NCI-H345 (cell line): Measurements from ENCODE around the gene RTBDN.

Experiments used
- DNase-seq: peaks from one replicate; lab custom pipeline; 2025; lab: John Stamatoyannopoulos, UW

Gene RTBDN

GRCh38 chr19:12834566-12834943 is at the start of gene RTBDN:
RTBDN (minus strand) TSS chr19:12834579; CDS start chr19:12829979, 4,600 bp downstream.
- DNase-seq, result no peak

DNA sequence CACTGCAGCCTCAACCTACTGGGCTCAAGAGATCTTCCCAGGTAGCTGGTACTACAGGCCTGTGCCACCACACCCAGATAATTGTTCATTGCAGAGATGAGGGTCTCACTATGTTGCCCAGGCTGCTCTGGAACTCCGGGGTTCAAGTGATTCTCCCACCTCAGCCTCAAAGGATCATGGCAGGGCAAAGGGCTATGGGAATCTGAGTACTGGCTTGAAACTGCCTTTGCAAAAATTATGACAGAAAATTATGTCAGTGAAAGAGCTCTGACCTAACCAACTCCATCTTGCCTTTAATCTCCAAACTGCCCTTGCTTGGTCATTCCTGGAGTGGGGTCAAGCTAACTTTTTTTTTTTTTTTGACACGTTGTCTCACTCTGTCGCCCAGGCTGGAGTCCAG is 48.2 kb upstream of the RTBDN start:
- no peak for DNase-seq

DNA sequence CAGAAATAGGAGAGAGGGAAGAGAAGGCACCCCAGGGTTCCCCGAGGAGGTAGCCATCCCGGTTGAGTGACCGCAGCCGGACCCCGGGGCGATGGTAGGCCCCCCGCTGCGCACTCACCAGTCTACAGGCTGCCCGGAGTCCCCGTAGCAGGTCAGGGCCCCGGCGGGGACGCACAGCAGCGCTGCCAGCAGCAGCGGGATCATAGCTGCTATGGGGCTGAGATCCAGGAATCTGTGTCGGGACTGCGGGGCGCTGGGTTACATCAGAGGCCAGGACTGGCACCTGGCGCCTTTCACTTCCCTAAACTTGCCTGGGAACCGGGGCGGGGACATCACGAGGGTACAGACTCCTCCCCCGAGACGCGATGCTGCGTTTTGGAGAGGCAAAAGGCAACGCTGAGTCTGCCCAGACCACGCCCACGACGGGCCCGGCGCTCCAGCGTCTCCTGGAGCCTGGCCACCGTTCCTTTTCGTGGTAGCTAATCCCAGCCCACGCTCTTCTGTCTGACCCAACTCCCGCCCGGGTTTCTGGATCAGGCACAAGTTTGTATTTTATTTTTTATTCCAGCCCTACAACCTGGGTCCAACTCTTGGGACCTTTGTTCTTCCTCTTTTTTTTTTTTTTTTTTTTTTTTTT is 46.9 kb upstream of the RTBDN start, which contains the start of gene DNASE2:
TSS of gene DNASE2 (minus strand) at position 278 of the 637 bp plus-strand sequence. CDS start at position 204, 74 bp downstream.
- peak; percentile 86 for DNase-seq

- no peak for DNase-seq
These were observed 46.3 kb upstream of the RTBDN start for GRCh38 chr19:12880551-12881171.

GRCh38 chr19:12875086-12875485 is 40.7 kb upstream of the RTBDN start:
- no peak for DNase-seq

DNA sequence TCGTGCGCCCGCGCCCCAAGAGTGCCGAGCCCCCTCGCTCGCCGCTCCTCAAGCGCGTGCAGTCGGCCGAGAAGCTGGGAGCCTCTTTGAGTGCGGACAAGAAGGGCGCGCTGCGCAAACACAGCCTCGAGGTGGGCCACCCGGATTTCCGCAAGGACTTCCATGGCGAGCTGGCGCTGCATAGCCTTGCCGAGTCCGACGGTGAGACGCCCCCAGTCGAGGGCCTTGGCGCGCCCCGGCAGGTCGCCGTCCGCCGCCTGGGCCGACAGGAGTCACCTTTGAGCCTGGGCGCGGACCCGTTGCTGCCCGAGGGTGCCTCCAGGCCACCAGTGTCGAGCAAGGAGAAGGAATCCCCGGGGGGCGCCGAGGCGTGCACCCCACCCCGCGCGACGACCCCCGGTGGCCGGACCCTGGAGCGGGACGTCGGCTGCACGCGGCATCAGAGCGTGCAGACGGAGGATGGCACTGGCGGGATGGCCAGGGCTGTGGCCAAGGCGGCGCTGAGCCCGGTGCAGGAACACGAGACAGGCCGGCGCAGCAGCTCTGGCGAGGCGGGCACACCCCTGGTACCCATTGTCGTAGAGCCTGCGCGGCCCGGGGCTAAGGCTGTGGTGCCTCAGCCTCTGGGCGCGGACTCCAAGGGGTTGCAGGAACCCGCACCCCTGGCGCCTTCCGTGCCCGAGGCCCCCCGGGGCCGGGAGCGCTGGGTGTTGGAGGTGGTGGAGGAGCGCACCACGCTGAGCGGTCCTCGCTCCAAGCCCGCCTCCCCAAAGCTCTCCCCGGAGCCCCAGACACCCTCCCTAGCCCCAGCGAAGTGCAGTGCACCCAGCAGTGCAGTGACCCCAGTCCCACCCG is 39.7 kb upstream of the RTBDN start:
- no peak for DNase-seq

DNA sequence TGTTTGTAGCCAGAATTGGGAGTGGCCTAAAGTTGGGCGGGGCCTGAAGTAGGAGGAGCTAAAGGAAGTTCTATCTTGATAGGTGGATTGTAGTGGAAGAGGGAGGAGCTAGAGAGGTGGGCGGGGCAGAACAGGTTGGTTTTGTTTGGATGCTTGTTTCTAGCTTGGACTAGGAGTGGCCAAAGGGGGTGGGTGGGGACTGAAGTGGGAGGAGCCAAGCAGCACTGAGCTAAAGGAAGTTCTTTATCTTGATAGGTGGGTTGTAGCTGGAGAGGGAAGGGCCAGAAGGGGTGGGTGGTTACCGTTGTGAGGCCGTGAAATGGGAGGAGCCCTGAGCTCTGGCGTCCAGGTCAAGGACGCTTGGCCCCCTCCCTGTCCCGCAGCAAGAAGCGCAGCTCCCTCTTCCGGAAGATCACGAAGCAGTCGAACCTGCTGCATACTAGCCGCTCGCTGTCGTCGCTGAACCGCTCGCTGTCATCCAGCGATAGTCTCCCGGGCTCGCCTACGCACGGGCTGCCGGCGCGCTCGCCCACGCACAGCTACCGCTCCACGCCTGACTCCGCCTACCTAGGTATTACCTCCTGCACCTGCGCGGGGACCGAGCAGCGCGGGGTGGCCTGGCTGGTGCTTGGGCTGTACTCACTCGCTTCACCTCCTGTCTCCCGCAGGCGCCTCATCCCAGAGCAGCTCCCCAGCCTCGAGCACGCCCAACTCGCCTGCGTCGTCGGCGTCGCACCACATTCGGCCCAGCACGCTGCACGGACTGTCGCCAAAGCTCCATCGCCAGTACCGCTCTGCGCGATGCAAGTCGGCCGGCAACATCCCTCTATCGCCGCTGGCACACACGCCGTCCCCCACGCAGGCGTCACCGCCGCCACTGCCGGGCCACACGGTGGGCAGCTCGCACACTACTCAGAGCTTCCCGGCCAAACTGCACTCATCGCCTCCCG is 38.8 kb upstream of the RTBDN start:
- no peak for DNase-seq

DNA sequence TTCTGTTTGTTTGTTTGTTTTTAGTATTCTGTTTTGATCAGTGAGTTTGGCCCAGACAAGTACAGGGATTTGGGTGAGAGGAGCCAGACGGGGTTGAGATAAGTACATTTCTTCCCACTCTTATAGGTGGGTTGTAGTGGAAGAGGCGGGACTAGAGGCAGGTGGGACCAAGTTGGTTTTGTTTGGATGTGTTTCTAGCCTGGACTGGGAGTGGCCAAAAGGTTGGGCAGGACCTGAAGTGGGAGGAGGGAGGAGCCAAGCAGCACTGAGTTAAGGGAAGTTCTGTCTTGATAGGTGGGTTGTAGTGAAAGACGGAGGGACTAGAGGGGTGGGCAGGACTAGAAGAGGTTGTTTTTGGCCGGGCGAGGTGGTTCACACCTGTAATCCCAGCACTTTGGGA is 37.9 kb upstream of the RTBDN start:
- no peak for DNase-seq

DNA sequence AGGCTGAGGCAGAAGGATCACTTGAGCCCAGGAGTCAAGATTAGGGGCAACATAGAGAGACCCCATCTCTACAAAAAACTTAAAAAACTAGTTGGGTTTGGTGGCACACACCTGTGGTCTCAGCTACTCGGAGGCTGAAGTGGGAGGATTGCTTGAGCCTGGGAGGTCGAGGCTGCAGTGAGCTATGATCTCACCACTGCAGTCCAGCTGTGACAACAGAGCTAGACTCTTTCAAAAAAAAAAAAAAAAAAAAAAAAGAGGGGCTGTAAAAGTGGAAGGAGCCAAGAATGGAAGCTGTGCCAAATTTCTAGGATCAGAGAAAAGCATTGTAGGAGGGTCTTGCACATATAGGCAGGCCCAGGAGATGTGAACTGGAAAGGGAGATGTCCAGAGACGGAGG is 37.3 kb upstream of the RTBDN start:
- DNase-seq, result no peak

DNA sequence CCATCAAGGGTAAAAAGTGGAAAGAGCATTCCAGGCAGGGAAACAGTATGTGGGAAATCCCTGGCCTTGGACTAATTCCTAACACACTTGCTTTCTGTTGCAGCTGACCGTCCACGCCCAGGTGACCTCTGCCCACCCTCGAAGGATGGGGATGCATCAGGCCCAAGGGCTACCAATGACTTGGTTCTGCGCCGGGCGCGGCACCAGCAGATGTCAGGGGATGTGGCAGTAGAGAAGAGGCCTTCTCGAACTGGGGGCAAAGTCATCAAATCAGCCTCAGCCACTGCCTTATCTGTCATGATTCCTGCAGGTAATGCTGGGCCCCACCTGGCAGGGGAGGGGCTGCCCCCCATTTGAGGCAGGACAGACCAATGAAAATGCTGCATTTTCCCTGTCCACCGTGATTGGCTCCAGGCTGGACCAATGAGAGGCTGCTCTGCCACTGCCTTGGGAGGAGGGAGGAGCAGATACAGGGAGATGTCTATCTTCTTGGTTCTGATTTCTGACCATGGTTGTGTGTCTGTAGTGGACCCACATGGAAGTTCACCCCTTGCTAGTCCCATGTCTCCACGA is 34.2 kb upstream of the RTBDN start:
- DNase-seq, result no peak

DNA sequence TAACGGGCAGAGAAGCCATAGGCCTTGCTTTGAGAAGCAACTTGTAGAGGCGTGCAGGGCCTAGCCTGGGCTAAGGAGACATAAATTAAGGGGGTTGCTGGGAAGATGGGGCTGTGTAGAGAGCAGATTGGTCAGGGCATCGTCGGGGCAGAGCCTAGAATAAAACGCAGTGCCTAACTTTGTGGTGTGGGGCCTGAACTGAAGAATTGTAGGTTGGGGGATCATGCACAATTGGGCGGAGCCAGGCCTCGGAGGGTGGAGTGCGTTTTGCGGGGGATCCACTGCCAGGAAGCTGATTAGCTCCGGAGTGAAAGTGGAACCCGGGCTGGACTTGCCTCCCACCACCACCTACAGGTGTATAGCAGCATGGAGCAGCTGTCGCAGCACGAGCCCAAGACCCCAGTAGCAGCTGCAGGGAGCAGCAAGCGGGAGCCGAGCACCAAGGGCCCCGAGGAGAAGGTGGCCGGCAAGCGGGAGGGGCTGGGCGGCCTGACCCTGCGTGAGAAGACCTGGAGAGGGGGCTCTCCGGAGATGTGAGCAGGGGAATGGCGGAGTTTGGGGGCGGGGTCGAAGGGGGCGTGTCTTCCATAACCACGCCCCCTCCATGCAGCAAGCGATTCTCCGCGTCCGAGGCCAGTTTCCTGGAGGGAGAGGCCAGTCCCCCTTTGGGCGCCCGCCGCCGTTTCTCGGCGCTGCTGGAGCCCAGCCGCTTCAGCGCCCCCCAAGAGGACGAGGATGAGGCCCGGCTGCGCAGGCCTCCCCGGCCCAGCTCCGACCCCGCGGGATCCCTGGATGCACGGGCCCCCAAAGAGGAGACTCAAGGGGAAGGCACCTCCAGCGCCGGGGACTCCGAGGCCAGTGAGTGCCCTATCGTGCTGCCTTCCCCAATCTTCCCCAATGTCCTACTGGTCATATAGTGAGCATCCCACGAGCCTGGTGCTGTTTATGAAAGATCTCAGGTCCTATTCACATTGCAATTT is 33.0 kb upstream of the RTBDN start:
- DNase-seq, result no peak

- DNase-seq, result no peak
These were observed 32.2 kb upstream of the RTBDN start for GRCh38 chr19:12866416-12867119.

DNA sequence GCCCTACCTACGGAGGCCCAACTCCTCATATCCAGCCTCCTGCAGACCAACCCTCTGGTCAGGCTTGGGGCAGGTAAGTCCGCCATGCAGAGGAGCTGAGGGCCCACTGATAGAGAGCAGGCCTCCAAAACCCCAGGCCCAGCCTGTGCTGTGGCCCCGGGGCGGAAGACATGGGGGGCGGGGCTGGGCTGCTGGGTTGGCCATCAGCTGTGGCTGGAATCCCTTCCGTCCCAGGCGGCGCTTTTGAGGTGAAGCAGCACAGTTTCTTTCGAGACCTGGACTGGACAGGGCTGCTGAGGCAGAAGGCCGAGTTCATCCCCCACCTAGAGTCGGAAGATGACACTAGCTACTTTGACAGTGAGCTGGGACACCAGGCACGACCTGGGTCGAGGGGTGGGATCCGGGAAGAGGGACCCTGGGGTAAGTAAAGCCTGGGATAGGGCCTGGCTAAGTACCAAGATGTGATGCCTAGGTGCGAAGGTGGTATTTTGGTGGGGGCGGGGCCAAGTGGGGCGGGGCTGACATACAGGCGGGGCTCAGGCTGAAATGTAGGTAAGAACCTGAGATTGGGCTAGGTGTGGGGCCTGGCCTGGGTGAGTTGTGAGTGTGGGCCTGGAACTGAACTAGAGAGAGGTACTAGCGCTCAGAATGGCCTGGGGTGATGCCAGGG is 31.5 kb upstream of the RTBDN start:
- DNase-seq, result no peak

- no peak for DNase-seq
These were observed 30.6 kb upstream of the RTBDN start for GRCh38 chr19:12864721-12865715.

- DNase-seq, result no peak
These were observed 29.8 kb upstream of the RTBDN start for GRCh38 chr19:12864143-12864542.

DNA sequence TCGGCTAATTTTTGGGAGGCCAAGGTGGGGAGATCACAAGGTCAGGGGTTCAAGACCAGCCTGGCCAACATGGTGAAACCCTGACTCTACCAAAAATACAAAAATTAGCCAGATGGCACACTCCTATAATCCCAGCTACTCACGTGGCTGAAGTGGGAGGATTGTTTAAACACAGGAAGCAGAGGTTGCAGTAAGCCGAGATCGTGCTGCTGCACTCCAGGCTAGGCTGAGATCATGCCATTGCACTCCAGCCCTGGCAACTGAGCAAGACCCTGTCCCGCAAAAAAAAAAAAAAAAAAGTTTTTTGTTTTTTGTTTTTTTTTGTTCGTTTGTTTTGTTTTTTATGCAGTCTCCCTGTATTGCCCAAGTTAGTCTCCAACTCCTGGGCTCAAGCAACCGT is 25.2 kb upstream of the RTBDN start:
- no peak for DNase-seq

DNA sequence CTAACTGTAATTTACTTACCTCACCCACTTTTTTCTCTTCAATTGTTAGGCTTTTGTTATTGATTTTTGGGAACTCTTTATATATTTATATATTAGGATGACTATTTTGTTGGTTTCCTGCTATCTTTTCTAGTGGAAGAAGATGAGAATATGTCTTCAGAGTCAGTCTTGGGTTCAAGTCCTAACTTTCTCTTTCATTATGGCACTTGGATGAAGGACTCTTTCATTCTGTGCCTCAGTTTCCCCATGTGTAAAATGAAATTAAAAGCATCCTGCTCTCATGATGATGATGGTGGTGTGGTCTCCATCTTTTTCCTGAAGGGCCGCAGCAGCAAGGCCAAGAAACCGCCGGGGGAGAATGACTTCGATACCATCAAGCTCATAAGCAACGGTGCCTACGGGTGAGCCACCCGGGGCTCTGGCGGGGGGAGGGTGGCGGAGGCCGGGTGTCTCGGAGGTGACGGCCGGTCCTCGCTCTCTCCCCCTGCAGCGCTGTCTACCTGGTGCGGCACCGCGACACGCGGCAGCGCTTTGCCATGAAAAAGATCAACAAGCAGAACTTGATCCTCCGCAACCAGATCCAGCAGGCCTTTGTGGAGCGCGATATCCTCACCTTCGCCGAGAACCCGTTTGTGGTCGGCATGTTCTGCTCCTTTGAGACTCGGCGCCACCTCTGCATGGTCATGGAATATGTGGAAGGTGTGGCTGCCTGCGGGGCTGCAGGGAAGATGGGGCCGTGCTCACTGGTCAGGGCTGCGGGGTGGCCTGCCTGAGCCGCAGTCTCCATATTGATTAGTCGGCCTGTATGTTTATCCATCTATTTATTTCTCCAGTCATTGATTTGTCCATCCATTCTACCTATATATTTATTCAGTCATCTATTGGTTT is 23.9 kb upstream of the RTBDN start:
- DNase-seq, result no peak
